OCI-LY7 (cell line): ENCODE measurements around the gene TNFRSF1B. TPM values are rescaled to one million over a fixed set of nuclear protein-coding genes. Genes with fewer than 3 reads are reported as not detected.

ENCODE experiments used
- BruUV-seq: library from RNA; stranded (reverse); fragments of 400-500 nt; replicated peaks from 2 replicates; lab custom pipeline; 2021; lab: Mats Ljungman, UMichigan
- CTCF ChIA-PET: fragments of 300-600 bp; sonication (Branson Sonifier 250); formaldehyde crosslinking; loops from one replicate; lab custom pipeline; 2022; ENCODE audit warnings: antibody characterized with exemption; ENCODE audit not compliant: unreplicated experiment; lab: Charles Lee
- POLR2A ChIA-PET: fragments of 300-600 bp; sonication (Branson Sonifier 250); formaldehyde crosslinking; loops from one replicate; lab custom pipeline; 2022; ENCODE audit warnings: antibody characterized with exemption; lab: Charles Lee
- DNase-seq: peaks from one replicate; pipeline ENCODE4 v3.0.0-alpha.2; 2015; ENCODE audit warnings: low spot score
- H2AFZ ChIP-seq: fragments of 200-600 bp; sonication (generic), shearing (Covaris generic); 2 replicates; pipeline ENCODE4 v1.6.1; 2014; ENCODE audit warnings: mild to moderate bottlenecking, antibody characterized with exemption, low read length, moderate library complexity
- H3K27ac ChIP-seq: fragments of 200-600 bp; sonication (generic); 2 replicates; pipeline ENCODE4 v1.5.1; 2014; ENCODE audit warnings: mixed run types, low read depth, mild to moderate bottlenecking, moderate library complexity, low read length, inconsistent platforms; ENCODE audit not compliant: poor library complexity, severe bottlenecking
- H3K36me3 ChIP-seq: fragments of 200-600 bp; sonication (generic); 2 replicates; pipeline ENCODE4 v1.6.1; 2014; ENCODE audit warnings: mild to moderate bottlenecking, antibody characterized with exemption, low read length, moderate library complexity, mixed read lengths; ENCODE audit not compliant: insufficient read depth
- H3K4me1 ChIP-seq: fragments of 200-600 bp; sonication (generic); 2 replicates; pipeline ENCODE4 v1.5.1; 2014; ENCODE audit warnings: mild to moderate bottlenecking, low read length; ENCODE audit not compliant: insufficient read depth, poor library complexity, severe bottlenecking
- H3K4me2 ChIP-seq: fragments of 200-600 bp; sonication (generic); 2 replicates; pipeline ENCODE4 v1.6.1; 2014; ENCODE audit warnings: mild to moderate bottlenecking, low read length
- H3K4me3 ChIP-seq: fragments of 200-600 bp; sonication (generic); 2 replicates; pipeline ENCODE4 v1.5.1; 2014; ENCODE audit warnings: mild to moderate bottlenecking, low read depth, low read length; ENCODE audit not compliant: poor library complexity, severe bottlenecking
- H3K79me2 ChIP-seq: fragments of 200-600 bp; sonication (generic); 2 replicates; pipeline ENCODE4 v1.6.1; 2016; ENCODE audit warnings: low read depth, mild to moderate bottlenecking, low read length, moderate library complexity, mixed read lengths; ENCODE audit not compliant: insufficient read depth
- H3K9me2 ChIP-seq: fragments of 200-600 bp; sonication (generic); 2 replicates; pipeline ENCODE4 v1.6.1; 2016; ENCODE audit warnings: mild to moderate bottlenecking, low read length, mixed read lengths; ENCODE audit not compliant: insufficient read depth
- H3K9me3 ChIP-seq: fragments of 200-600 bp; sonication (generic); 2 replicates; pipeline ENCODE4 v1.6.1; 2014; ENCODE audit warnings: mild to moderate bottlenecking, mixed run types, low read length, mixed read lengths
- H4K20me1 ChIP-seq: fragments of 200-600 bp; sonication (generic); 2 replicates; pipeline ENCODE4 v1.6.1; 2014; ENCODE audit warnings: mild to moderate bottlenecking, antibody characterized with exemption, low read length, moderate library complexity, mixed read lengths; ENCODE audit not compliant: insufficient read depth
- EZH2phosphoT487 ChIP-seq: fragments of 200-600 bp; sonication (generic); IDR thresholded peaks from 2 replicates; pipeline ENCODE4 v1.6.1; 2018; ENCODE audit warnings: low read depth, borderline replicate concordance, mild to moderate bottlenecking, mixed run types, antibody characterized with exemption, low read length, moderate library complexity, mixed read lengths
- intact Hi-C: fragments of 100-400 bp; cut with micrococcal nuclease; formaldehyde crosslinking; loops from one replicate; pipeline ENCODE4 v1.10.0; 2022; ENCODE audit not compliant: unreplicated experiment
- total RNA-seq, 2 experiments: library from RNA; depleted of rRNA in 1 of 2; stranded (reverse); fragments of >200 nt in 1 of 2; shearing (Covaris generic) in 1 of 2; gene quantifications; 2 replicates each; pipeline ENCODE4 v1.2.3, GENCODE V29; 2014 to 2022
- TF ChIP-seq, protein P1 (sequence below): fragments of 200-600 bp; sonication (generic); conservative IDR thresholded peaks from 2 replicates; pipeline ENCODE4 v1.5.1; 2014; ENCODE audit warnings: mild to moderate bottlenecking, antibody characterized with exemption, low read length, moderate library complexity, mixed read lengths

TNFRSF1B gene
- total RNA-seq, 2 experiments from 2014 or later = not detected

DNA sequence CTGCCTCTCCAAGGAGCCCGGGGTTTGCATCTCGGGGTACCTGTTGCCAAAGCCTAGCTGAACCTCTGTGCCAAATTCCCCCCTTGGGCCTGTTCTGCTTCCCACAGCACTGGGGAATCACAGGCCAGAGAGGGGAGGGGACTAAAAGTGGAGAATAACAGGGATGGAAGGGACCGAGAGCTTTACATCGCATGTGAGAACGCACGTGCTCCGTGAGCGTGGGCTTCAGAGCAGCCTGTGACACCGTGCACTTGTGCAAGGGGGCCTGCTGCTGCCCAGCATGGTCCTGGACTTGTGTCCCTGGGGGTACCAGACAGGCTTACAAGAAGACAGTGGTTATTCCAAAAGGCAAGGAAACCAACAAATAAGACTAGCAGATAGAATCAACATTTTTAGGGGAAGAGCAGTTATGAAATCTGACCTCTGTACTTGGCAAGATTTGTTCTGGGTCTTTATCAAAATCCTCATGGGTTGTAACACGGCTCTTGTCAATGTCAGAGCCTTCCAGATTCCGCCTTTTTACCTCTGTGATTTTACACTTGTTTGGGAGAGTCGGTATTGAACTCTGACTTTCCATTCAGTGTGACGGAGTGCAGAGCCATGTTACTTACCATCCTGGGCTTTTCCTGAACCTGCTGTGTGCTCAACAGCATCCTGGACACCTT is 36.2 kb upstream of the TNFRSF1B start:
- no peaks in the 10 kb centered on the region for H4K20me1 ChIP-seq
- CTCF ChIA-PET = no interaction called here
- BruUV-seq = no TSS peak
- no peak for DNase-seq
- TF ChIP-seq, protein P1, sequence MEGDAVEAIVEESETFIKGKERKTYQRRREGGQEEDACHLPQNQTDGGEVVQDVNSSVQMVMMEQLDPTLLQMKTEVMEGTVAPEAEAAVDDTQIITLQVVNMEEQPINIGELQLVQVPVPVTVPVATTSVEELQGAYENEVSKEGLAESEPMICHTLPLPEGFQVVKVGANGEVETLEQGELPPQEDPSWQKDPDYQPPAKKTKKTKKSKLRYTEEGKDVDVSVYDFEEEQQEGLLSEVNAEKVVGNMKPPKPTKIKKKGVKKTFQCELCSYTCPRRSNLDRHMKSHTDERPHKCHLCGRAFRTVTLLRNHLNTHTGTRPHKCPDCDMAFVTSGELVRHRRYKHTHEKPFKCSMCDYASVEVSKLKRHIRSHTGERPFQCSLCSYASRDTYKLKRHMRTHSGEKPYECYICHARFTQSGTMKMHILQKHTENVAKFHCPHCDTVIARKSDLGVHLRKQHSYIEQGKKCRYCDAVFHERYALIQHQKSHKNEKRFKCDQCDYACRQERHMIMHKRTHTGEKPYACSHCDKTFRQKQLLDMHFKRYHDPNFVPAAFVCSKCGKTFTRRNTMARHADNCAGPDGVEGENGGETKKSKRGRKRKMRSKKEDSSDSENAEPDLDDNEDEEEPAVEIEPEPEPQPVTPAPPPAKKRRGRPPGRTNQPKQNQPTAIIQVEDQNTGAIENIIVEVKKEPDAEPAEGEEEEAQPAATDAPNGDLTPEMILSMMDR = no peak
- no peak for TF ChIP-seq EZH2phosphoT487
- H3K4me3 ChIP-seq = no peak overlapping the region
- no peaks in the 10 kb centered on the region for H3K36me3 ChIP-seq
- POLR2A ChIA-PET = no interaction called here
- no peaks in the 10 kb centered on the region for H3K4me1 ChIP-seq
- H3K9me2 ChIP-seq = no peaks in the 10 kb centered on the region
- H3K79me2 ChIP-seq = no peaks in the 10 kb centered on the region
- intact Hi-C loops = no loop called here
- H2AFZ ChIP-seq = no peak overlapping the region
- H3K9me3 ChIP-seq = no peaks in the 10 kb centered on the region
- H3K27ac ChIP-seq = no peak overlapping the region
- H3K4me2 ChIP-seq = no peak overlapping the region

DNA sequence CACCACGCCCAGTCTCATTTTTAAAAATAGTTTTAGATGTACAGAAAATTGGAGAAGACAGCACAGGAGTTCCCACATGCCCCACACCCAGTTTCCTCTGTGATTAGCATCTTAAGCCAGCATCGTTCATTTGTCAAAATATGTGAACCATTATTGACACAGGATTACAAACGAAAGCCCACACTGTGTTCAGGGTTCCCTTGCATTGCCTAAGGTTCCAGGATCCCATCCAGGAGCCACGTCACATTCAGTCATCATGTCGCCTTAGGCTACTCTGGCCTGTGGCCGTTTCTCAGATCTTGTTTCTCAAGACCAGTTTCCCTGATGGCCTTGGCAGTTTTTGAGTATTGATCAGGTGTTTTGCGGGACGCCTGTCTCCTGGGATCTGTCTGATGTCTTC is 34.7 kb upstream of the TNFRSF1B start:
- Histone ChIP-seq H3K4me2 (no peak overlapping the region), H3K36me3 (no peaks in the 10 kb centered on the region), H3K27ac (no peak overlapping the region), H3K4me3 (no peak overlapping the region), H3K79me2 (no peaks in the 10 kb centered on the region), H3K9me2 (no peaks in the 10 kb centered on the region), H3K4me1 (no peaks in the 10 kb centered on the region), H2AFZ (no peak overlapping the region), H3K9me3 (no peaks in the 10 kb centered on the region), H4K20me1 (no peaks in the 10 kb centered on the region)
- BruUV-seq = no TSS peak
- no peak for DNase-seq
- intact Hi-C loops = no loop called here
- TF ChIP-seq EZH2phosphoT487 = no peak
- TF ChIP-seq, protein P1 = no peak
- POLR2A ChIA-PET = interaction anchor here (0.7 kb wide), 1 partner anchor 17 kb away, joined by 3 read pairs; no protein-coding TSS in a partner anchor
- CTCF ChIA-PET = no interaction called here

DNA sequence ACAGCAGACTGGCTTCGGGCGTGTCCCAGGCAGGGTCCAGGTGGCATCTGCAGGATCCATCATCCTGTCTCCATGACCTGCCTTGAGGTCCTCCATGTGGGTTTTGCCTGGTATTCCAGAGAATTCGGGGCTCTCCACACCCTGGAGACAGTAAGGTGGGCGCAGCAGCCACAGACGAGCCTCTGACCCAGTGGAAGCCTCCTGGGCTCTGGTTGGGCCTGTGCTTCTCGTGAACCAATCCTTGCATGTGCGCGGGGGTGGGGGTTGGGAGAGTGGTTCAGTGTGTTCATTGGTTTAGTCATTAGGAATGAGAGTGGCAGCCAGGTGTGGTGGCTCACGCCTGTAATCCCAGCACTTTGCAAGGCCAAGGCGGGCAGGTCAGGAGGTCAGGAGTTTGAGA is 32.1 kb upstream of the TNFRSF1B start:
- no peaks in the 10 kb centered on the region for H3K79me2 ChIP-seq
- no peaks in the 10 kb centered on the region for H3K4me1 ChIP-seq
- no TSS peak for BruUV-seq
- H3K4me2 ChIP-seq = no peak overlapping the region
- no peaks in the 10 kb centered on the region for H3K9me2 ChIP-seq
- H3K36me3 ChIP-seq = no peaks in the 10 kb centered on the region
- ChIA-PET CTCF (no interaction called here), POLR2A (no interaction called here)
- DNase-seq = no peak
- H3K27ac ChIP-seq = no peak overlapping the region
- no peaks in the 10 kb centered on the region for H3K9me3 ChIP-seq
- H4K20me1 ChIP-seq = no peaks in the 10 kb centered on the region
- no peak overlapping the region for H3K4me3 ChIP-seq
- H2AFZ ChIP-seq = no peak overlapping the region
- TF ChIP-seq, protein P1 = no peak
- no peak for TF ChIP-seq EZH2phosphoT487
- intact Hi-C loops = no loop called here
